Measurements from ENCODE around the gene ALX4. TPM values are rescaled to one million over a fixed set of nuclear protein-coding genes. Genes with fewer than 3 reads are reported as not detected.

The ALX4 gene
- total and polyA plus RNA-seq, 9 of the 15 experiments (the other 6 are each of a cell fraction or from before 2014, with no cell fraction given): 0.07 to 1.2 (median 0.33) TPM

GRCh38 chr11:44309478-44310205, at the start of gene ALX4 (continued):
- TF ChIP-seq REST (IDR thresholded peaks at IDR 0.05; ENCODE audit: borderline replicate concordance): 0 out of 2 replicates have a peak, but pooled peaks have one; percentile 31
- no peak for TF ChIP-seq REST (CRISPR knock-in tag; IDR thresholded peaks at IDR 0.05; ENCODE audit: low read depth)
- no peak for TF ChIP-seq HSF4 (CRISPR knock-in tag; IDR thresholded peaks at IDR 0.05; ENCODE audit: borderline replicate concordance)
- TF ChIP-seq, protein P1, sequence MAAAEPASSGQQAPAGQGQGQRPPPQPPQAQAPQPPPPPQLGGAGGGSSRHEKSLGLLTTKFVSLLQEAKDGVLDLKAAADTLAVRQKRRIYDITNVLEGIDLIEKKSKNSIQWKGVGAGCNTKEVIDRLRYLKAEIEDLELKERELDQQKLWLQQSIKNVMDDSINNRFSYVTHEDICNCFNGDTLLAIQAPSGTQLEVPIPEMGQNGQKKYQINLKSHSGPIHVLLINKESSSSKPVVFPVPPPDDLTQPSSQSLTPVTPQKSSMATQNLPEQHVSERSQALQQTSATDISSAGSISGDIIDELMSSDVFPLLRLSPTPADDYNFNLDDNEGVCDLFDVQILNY (CRISPR knock-in tag; IDR thresholded peaks at IDR 0.05): peak; percentile 77
- TF ChIP-seq CSDE1 (IDR thresholded peaks at IDR 0.05): no peak
- TF ChIP-seq E2F3 (CRISPR knock-in tag; IDR thresholded peaks at IDR 0.05): 0 out of 2 replicates have a peak, but pooled peaks have one; percentile 5
- no peak for TF ChIP-seq DMBX1 (CRISPR knock-in tag; IDR thresholded peaks at IDR 0.05; ENCODE audit: borderline replicate concordance)
- TF ChIP-seq C11orf30 (IDR thresholded peaks at IDR 0.05; ENCODE audit: low read depth): no peak
- TF ChIP-seq RNF2 (IDR thresholded peaks at IDR 0.05): peak; percentile 22; the same call in 1 of the 2 replicates
- TF ChIP-seq, protein P2, sequence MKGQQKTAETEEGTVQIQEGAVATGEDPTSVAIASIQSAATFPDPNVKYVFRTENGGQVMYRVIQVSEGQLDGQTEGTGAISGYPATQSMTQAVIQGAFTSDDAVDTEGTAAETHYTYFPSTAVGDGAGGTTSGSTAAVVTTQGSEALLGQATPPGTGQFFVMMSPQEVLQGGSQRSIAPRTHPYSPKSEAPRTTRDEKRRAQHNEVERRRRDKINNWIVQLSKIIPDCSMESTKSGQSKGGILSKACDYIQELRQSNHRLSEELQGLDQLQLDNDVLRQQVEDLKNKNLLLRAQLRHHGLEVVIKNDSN (CRISPR knock-in tag; IDR thresholded peaks at IDR 0.05): peak; percentile 72
- TF ChIP-seq ZNF347 (CRISPR knock-in tag; IDR thresholded peaks at IDR 0.05; ENCODE audit: low read depth): no peak
- TF ChIP-seq, protein P3, sequence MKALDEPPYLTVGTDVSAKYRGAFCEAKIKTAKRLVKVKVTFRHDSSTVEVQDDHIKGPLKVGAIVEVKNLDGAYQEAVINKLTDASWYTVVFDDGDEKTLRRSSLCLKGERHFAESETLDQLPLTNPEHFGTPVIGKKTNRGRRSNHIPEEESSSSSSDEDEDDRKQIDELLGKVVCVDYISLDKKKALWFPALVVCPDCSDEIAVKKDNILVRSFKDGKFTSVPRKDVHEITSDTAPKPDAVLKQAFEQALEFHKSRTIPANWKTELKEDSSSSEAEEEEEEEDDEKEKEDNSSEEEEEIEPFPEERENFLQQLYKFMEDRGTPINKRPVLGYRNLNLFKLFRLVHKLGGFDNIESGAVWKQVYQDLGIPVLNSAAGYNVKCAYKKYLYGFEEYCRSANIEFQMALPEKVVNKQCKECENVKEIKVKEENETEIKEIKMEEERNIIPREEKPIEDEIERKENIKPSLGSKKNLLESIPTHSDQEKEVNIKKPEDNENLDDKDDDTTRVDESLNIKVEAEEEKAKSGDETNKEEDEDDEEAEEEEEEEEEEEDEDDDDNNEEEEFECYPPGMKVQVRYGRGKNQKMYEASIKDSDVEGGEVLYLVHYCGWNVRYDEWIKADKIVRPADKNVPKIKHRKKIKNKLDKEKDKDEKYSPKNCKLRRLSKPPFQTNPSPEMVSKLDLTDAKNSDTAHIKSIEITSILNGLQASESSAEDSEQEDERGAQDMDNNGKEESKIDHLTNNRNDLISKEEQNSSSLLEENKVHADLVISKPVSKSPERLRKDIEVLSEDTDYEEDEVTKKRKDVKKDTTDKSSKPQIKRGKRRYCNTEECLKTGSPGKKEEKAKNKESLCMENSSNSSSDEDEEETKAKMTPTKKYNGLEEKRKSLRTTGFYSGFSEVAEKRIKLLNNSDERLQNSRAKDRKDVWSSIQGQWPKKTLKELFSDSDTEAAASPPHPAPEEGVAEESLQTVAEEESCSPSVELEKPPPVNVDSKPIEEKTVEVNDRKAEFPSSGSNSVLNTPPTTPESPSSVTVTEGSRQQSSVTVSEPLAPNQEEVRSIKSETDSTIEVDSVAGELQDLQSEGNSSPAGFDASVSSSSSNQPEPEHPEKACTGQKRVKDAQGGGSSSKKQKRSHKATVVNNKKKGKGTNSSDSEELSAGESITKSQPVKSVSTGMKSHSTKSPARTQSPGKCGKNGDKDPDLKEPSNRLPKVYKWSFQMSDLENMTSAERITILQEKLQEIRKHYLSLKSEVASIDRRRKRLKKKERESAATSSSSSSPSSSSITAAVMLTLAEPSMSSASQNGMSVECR (CRISPR knock-in tag; IDR thresholded peaks at IDR 0.05): peak; percentile 54
- TF ChIP-seq CTBP1 (IDR thresholded peaks at IDR 0.05; ENCODE audit: borderline replicate concordance): 0 out of 2 replicates have a peak, but pooled peaks have one; percentile 11
- TF ChIP-seq FIP1L1 (IDR thresholded peaks at IDR 0.05; ENCODE audit: low read depth, low read length, poor library complexity, severe bottlenecking): no peak
